Liver (tissue), 9 donors: Measurements from ENCODE around the gene XDH. TPM values are rescaled to one million over a fixed set of nuclear protein-coding genes. Genes with fewer than 3 reads are reported as not detected.

Experiments used
- DNase-seq: peaks from one replicate; pipeline ENCODE4 v3.0.0-alpha.2; 2017; ENCODE audit warnings: low spot score
- H3K27ac ChIP-seq, 2 donors: one replicate each; pipeline ENCODE4 v1.7.0; 2013; ENCODE audit warnings: inconsistent platforms in 2 of 2, low read length in 2 of 2, control low read depth in 1 of 2, low read depth in 1 of 2, mild to moderate bottlenecking in 1 of 2
- H3K27me3 ChIP-seq, 4 donors: one replicate each; pipeline versions ENCODE4 v1.6.1 to v1.7.0; 2013; ENCODE audit warnings: low read length in 3 of 4, inconsistent platforms in 1 of 4, mild to moderate bottlenecking in 1 of 4, moderate library complexity in 1 of 4; ENCODE audit not compliant: control insufficient read depth in 4 of 4, insufficient read depth in 4 of 4
- H3K36me3 ChIP-seq, 4 donors: one replicate each; pipeline versions ENCODE4 v1.6.1 to v1.7.0; 2013; ENCODE audit warnings: low read length in 3 of 4, mild to moderate bottlenecking in 3 of 4, low read depth in 1 of 4, moderate library complexity in 1 of 4; ENCODE audit not compliant: control insufficient read depth in 4 of 4, insufficient read depth in 3 of 4
- H3K4me1 ChIP-seq, 4 donors: one replicate each; pipeline versions ENCODE4 v1.6.1 to v1.7.0; 2013; ENCODE audit warnings: low read length in 3 of 4, mild to moderate bottlenecking in 3 of 4, moderate library complexity in 1 of 4; ENCODE audit not compliant: control insufficient read depth in 4 of 4, insufficient read depth in 4 of 4
- H3K4me3 ChIP-seq, 3 donors: one replicate each; pipeline versions ENCODE4 v1.6.1 to v1.7.0; 2013; ENCODE audit warnings: low read length in 3 of 3, control low read depth in 1 of 3, low read depth in 1 of 3, mild to moderate bottlenecking in 1 of 3
- H3K9ac ChIP-seq, 2 donors: one replicate each; pipeline ENCODE4 v1.7.0; 2013; ENCODE audit warnings: low read length in 2 of 2, mild to moderate bottlenecking in 2 of 2, moderate library complexity in 2 of 2, control low read depth in 1 of 2, low read depth in 1 of 2
- H3K9me3 ChIP-seq, 4 donors: one replicate each; pipeline versions ENCODE4 v1.6.1 to v1.7.0; 2013; ENCODE audit warnings: low read length in 3 of 4; ENCODE audit not compliant: control insufficient read depth in 4 of 4
- GABPA ChIP-seq, 2 donors: IDR thresholded peaks in 1 of 2; conservative IDR thresholded peaks in 1 of 2; 2 replicates each; pipeline ENCODE4 v1.6.1; 2016; ENCODE audit warnings: antibody characterized with exemption in 2 of 2, mild to moderate bottlenecking in 1 of 2, moderate library complexity in 1 of 2
- HNF4A ChIP-seq, 2 donors: conservative IDR thresholded peaks; 2 replicates each; pipeline ENCODE4 v1.6.1; 2016; ENCODE audit warnings: antibody characterized with exemption in 2 of 2, mild to moderate bottlenecking in 2 of 2
- HNF4G ChIP-seq: IDR thresholded peaks from 2 replicates; pipeline ENCODE4 v1.6.1; 2016; ENCODE audit warnings: antibody characterized with exemption
- JUND ChIP-seq, 2 donors: IDR thresholded peaks; 2 replicates each; pipeline ENCODE4 v1.6.1; 2016; ENCODE audit warnings: antibody characterized with exemption in 2 of 2
- NR2F2 ChIP-seq: IDR thresholded peaks from 2 replicates; pipeline ENCODE4 v1.6.1; 2016; ENCODE audit warnings: antibody characterized with exemption
- RAD21 ChIP-seq, 2 donors: IDR thresholded peaks; 2 replicates each; pipeline ENCODE4 v1.6.1; 2016; ENCODE audit warnings: antibody characterized with exemption in 2 of 2, mild to moderate bottlenecking in 2 of 2
- SP1 ChIP-seq: IDR thresholded peaks from 2 replicates; pipeline ENCODE4 v1.6.1; 2018; ENCODE audit warnings: antibody characterized with exemption, mild to moderate bottlenecking
- TAF1 ChIP-seq: conservative IDR thresholded peaks from 2 replicates; pipeline ENCODE4 v1.6.1; 2016; ENCODE audit warnings: antibody characterized with exemption, mild to moderate bottlenecking
- YY1 ChIP-seq: IDR thresholded peaks from 2 replicates; pipeline ENCODE4 v1.6.1; 2016; ENCODE audit warnings: antibody characterized with exemption, mild to moderate bottlenecking
- WGBS: extraction: QIAGEN DNeasy Blood & Tissue Kit; methylation state at CpG from one replicate; pipeline ENCODE4 v1.1.7; 2013; 5-methylcytosine and 5-hydroxymethylcytosine counted together
- polyA plus RNA-seq, 2 donors: library from polyadenylated mRNA; stranded (reverse) in 1 of 2; unstranded in 1 of 2; fragments of 200-250 nt in 1 of 2; fragments of >200 nt in 1 of 2; fragmentation: Nextera tagmentation in 1 of 2; extraction: Ambion mirVana in 1 of 2; gene quantifications; one replicate each; pipeline versions ENCODE4 v1.2.1 to v1.2.3, GENCODE V29; 2013 to 2015
- total RNA-seq, 2 donors: library from RNA; depleted of rRNA; stranded (reverse); fragments of >200 nt; gene quantifications; one replicate each; pipeline ENCODE4 v1.2.3, GENCODE V29; 2014
- TF ChIP-seq, protein P1 (sequence below): IDR thresholded peaks from 2 replicates; pipeline ENCODE4 v1.6.1; 2016; ENCODE audit warnings: antibody characterized with exemption, mild to moderate bottlenecking
- TF ChIP-seq, protein P2 (sequence below): IDR thresholded peaks from 2 replicates; pipeline ENCODE4 v1.6.1; 2016; ENCODE audit warnings: antibody characterized with exemption
- TF ChIP-seq, protein P3 (sequence below): IDR thresholded peaks from 2 replicates; pipeline ENCODE4 v1.6.1; 2016; ENCODE audit warnings: antibody characterized with exemption
- TF ChIP-seq, protein P4 (sequence below): IDR thresholded peaks from 2 replicates; pipeline ENCODE4 v1.6.1; 2016; ENCODE audit warnings: antibody characterized with exemption
- donor health status: healthy.
- donor health status: healthy.
- donor health status: healthy.
- donor health status: healthy.
- donor health status: healthy.

XDH gene
- total and polyA plus RNA-seq, 4 donors: 6.8 to 76.6 (median 12.0) TPM

DNA sequence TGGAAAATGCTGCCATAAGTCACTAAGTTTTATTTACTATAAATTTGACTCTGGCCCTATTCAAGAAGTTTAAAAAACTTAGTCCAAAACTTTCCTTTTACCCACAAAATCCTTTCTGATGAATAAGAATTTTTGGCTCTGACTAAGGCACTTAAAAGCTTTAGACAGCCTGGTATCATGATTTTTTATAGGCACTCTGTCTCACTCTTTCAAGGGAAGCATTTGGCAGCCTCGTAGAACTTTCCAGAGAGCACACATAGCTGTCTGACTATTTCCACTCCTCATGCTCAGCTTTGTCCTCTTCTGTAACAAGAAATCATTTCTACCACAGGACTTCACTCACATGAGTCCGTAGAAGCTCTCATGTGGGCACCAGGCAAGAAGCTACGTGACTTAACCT is 32.3 kb upstream of the XDH start (continued):
- TF ChIP-seq, protein P1, sequence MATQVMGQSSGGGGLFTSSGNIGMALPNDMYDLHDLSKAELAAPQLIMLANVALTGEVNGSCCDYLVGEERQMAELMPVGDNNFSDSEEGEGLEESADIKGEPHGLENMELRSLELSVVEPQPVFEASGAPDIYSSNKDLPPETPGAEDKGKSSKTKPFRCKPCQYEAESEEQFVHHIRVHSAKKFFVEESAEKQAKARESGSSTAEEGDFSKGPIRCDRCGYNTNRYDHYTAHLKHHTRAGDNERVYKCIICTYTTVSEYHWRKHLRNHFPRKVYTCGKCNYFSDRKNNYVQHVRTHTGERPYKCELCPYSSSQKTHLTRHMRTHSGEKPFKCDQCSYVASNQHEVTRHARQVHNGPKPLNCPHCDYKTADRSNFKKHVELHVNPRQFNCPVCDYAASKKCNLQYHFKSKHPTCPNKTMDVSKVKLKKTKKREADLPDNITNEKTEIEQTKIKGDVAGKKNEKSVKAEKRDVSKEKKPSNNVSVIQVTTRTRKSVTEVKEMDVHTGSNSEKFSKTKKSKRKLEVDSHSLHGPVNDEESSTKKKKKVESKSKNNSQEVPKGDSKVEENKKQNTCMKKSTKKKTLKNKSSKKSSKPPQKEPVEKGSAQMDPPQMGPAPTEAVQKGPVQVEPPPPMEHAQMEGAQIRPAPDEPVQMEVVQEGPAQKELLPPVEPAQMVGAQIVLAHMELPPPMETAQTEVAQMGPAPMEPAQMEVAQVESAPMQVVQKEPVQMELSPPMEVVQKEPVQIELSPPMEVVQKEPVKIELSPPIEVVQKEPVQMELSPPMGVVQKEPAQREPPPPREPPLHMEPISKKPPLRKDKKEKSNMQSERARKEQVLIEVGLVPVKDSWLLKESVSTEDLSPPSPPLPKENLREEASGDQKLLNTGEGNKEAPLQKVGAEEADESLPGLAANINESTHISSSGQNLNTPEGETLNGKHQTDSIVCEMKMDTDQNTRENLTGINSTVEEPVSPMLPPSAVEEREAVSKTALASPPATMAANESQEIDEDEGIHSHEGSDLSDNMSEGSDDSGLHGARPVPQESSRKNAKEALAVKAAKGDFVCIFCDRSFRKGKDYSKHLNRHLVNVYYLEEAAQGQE: no peak

DNA sequence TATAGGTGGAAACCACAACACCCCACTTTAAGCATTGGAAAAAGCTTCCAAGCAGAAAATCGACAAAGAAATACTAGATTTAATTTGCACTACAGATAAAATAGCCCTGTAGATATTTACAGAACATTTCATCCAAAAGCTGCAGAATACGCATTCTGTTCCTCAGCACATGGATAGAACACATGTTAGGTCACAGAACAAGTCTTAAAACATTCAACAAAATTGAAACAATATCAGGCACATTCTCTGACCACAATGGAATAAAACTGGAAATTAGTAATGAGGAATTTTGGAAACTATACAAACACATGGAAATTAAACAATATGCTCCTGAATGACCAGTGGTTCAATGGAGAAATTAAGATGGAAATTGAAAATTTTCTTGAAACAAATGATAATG is 27.8 kb upstream of the XDH start:
- Histone ChIP-seq H3K36me3 (no peaks in the 10 kb centered on the region), H3K4me3 (no peak overlapping the region), H3K9ac (no peak overlapping the region), H3K27me3 (no peaks in the 10 kb centered on the region), H3K27ac (no peak overlapping the region), H3K9me3 (no peaks in the 10 kb centered on the region), H3K4me1 (no peaks in the 10 kb centered on the region)
- TF ChIP-seq, protein P2, sequence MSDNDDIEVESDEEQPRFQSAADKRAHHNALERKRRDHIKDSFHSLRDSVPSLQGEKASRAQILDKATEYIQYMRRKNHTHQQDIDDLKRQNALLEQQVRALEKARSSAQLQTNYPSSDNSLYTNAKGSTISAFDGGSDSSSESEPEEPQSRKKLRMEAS: no peak
- TF ChIP-seq, protein P3, sequence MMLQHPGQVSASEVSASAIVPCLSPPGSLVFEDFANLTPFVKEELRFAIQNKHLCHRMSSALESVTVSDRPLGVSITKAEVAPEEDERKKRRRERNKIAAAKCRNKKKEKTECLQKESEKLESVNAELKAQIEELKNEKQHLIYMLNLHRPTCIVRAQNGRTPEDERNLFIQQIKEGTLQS: no peak
- TF ChIP-seq, protein P1: no peak
- TF ChIP-seq, protein P4, sequence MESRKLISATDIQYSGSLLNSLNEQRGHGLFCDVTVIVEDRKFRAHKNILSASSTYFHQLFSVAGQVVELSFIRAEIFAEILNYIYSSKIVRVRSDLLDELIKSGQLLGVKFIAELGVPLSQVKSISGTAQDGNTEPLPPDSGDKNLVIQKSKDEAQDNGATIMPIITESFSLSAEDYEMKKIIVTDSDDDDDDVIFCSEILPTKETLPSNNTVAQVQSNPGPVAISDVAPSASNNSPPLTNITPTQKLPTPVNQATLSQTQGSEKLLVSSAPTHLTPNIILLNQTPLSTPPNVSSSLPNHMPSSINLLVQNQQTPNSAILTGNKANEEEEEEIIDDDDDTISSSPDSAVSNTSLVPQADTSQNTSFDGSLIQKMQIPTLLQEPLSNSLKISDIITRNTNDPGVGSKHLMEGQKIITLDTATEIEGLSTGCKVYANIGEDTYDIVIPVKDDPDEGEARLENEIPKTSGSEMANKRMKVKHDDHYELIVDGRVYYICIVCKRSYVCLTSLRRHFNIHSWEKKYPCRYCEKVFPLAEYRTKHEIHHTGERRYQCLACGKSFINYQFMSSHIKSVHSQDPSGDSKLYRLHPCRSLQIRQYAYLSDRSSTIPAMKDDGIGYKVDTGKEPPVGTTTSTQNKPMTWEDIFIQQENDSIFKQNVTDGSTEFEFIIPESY: no peak
- TF ChIP-seq RAD21 (IDR thresholded peaks at IDR 0.05): no peak
- 84% methylated on average over 2 of the region's 2 CpGs for WGBS
- no peak for DNase-seq

DNA sequence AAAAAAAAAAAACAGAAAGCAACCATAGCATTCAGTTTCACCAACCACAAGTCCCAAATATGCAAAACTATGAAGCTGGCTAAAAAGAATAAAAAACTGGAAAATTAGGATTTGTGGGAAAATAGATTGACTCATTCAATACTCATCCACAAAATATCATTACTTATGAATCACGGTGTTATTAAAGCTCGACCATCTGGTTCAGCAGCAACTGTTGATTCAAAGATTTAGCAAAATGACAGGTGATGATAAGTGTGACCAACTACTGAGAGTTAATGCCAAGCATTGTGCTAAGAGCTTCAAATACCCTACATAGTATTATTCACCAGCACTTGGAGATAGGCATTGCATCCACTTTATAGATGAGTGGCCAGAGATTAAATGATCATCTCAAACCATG is 26.2 kb upstream of the XDH start:
- H3K27me3 ChIP-seq: no peaks in the 10 kb centered on the region
- 69% methylated on average over 2 of the region's 2 CpGs for WGBS
- TF ChIP-seq, protein P4: no peak
- no peak for TF ChIP-seq HNF4A (conservative IDR thresholded peaks at IDR 0.05)
- TF ChIP-seq, protein P3: no peak
- no peak for TF ChIP-seq HNF4G
- TF ChIP-seq NR2F2: no peak
- TF ChIP-seq GABPA (IDR thresholded peaks at IDR 0.05 in 1 of 2, conservative IDR thresholded peaks at IDR 0.05 in 1 of 2): no peak
- TF ChIP-seq, protein P2: no peak
- TF ChIP-seq TAF1: no peak
- TF ChIP-seq SP1: no peak
- no peak for TF ChIP-seq JUND (IDR thresholded peaks at IDR 0.05)
- TF ChIP-seq YY1: no peak
- no peak overlapping the region for H3K4me3 ChIP-seq
- no peak overlapping the region for H3K9ac ChIP-seq
- H3K9me3 ChIP-seq: no peaks in the 10 kb centered on the region
- DNase-seq: no peak
- no peaks in the 10 kb centered on the region for H3K36me3 ChIP-seq
- no peak overlapping the region for H3K27ac ChIP-seq
- no peaks in the 10 kb centered on the region for H3K4me1 ChIP-seq
